Measurements from ENCODE around the gene RNF113A. TPM values are rescaled to one million over a fixed set of nuclear protein-coding genes. Genes with fewer than 3 reads are reported as not detected.
A peak's percentile ranks its signal among the peaks of the same experiment; 100 is the strongest.
"Not testable (repeated sequence)": the region's sequence is repeated elsewhere in the genome, so short reads cannot be mapped to it uniquely, and the experiment has no call there.

RNF113A gene
- polyA plus RNA-seq (ENCODE audit: insufficient read length in 4 of 4), result 10 to 100 TPM in 3 of 4 donors, 1 to 10 TPM in 1; 9.3 to 13.5 (median 12.2) TPM

DNA sequence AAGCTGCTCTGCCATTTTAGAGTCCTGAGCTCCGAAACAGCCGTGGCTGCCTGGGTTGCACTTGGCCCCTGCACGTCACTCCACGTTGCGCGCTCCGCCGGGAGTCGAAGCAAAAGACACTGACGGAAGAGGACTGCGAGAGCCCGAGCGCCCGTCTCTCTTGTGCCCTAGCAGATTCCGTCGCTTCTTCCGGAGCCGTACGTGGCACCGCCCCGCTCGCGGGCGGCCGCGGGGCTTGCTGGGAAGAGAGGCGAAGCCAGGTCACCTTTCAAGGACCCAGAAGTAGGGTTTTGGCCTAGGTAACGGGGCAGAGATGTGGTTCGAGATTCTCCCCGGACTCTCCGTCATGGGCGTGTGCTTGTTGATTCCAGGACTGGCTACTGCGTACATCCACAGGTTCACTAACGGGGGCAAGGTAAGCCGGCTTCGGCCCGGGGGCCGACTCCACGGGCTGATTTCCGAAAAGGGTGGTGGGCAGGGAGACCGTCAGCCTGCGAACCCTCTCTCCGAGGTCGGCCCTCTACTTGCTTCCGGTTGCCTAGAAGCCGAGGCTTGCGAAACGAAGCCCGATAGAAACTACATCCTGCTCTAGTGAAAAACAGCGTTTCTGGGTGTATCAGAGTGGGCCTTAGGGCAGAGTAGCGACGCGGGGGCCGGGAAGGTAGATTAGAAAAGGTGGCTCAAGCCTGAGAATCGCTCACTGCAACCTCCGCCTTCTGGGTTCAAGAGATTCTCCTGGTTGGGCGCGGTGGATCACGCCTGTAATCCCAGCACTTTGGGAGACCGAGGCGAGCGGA is at the start of gene RNF113A, which contains the start of gene NDUFA1:
Gene RNF113A (minus strand): TSS at position 135 of the 797 bp plus-strand sequence. CDS start 120 bp downstream, at position 15.
Gene NDUFA1 (plus strand): TSS at position 234 of the 797 bp plus-strand sequence. CDS start 80 bp downstream, at position 314.
- peak in 1 of 4 donors; percentile 54 for DNase-seq (ENCODE audit: low read depth in 4 of 4, low spot score in 2 of 4)

DNA sequence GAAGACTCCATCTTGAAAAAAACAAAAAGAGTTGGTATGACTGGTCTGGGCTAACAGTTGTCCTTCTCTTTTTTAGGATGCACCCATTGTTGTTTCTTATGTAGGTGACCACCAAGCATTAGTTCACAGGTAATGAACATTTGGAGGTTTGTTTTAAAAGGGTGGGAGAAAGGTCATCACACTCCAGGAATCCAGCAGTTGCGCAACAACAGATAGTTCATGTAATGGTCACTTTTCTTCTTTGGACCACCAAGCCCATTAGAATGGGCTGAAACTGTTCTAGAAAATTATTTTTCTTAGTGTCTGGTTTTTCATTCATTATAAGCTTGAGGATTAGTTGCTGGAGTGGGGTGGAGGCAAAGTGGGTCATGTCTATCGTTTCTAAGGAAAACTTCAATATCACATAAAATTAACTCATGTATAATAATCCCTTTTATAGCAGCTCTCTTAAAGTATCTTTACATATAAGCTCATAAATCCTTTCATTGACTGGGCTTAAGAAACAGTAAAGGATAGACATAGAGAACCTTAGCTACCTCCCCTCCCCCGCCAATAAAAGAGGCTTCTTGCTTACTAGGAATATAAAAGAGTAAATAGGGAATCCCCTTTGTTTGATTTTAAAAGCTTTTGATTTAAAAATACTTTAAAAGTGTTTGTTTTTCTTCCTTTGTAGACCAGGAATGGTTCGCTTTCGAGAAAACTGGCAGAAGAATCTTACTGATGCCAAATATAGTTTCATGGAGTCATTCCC is 48.5 kb upstream of the RNF113A start:
- no peak for DNase-seq (ENCODE audit: low read depth in 4 of 4, low spot score in 2 of 4)

GRCh38 chrX:119917877-119918276 is 46.3 kb upstream of the RNF113A start:
- no peak for DNase-seq (ENCODE audit: low read depth in 4 of 4, low spot score in 2 of 4)

- no peak for DNase-seq (ENCODE audit: low read depth in 4 of 4, low spot score in 2 of 4)
These were observed 44.8 kb upstream of the RNF113A start for GRCh38 chrX:119916310-119916709.

DNA sequence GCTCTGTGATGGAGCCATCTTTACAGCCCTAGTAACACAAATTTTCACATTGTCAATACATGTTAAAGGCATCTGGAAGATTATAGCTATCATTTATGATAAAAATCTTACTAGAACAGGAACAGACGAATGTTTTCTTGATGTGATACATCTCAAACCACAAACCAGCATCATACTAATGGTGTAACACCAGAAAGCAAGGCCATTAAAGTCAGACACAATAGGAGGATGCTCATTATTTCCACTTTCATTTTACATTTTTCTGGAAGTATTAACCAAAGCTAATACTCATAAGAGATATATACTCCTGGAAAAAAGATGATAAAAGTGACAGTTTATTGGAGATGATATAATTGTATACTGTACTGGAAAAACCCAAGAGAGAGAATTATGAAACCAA is 29.4 kb upstream of the RNF113A start:
- no peak for DNase-seq (ENCODE audit: low read depth in 4 of 4, low spot score in 2 of 4)

- DNase-seq (ENCODE audit: low read depth in 4 of 4, low spot score in 2 of 4), result no peak
These were observed 27.6 kb upstream of the RNF113A start for GRCh38 chrX:119899125-119899524.

DNA sequence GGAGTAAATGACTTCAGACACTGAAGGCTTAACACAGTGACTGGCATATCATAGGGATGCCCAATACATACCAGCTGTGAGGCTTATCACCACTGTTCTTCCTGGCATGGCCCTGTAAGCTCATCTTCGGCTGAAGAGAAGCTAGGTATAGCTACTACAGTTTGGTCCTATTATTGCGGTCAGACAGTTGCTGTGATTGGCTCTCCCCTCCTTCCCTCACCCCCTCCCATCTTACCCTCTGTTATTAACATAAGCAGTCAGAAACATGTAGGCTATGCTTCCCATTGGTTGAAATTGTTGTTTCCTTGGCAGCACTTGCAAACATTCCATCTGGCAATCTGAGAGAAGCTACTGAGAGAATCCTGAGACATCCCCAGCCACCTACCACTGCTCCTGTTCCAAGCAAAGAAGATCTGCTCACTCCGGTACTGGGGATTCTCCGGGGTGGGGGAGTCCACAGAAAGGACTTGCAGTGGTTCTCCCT is 24.4 kb upstream of the RNF113A start, which contains the start of gene AKAP14:
Gene AKAP14 (plus strand): TSS at position 51 of the 484 bp plus-strand sequence. CDS start 7,331 bp downstream, outside the sequence.
- no peak for DNase-seq (ENCODE audit: low read depth in 4 of 4, low spot score in 2 of 4)

- DNase-seq (ENCODE audit: low read depth in 4 of 4, low spot score in 2 of 4), result not testable (repeated sequence)
These were observed 20.6 kb upstream of the RNF113A start for GRCh38 chrX:119891961-119892692.

- not testable (repeated sequence) for DNase-seq (ENCODE audit: low read depth in 4 of 4, low spot score in 2 of 4)
These were observed 19.1 kb upstream of the RNF113A start for GRCh38 chrX:119890626-119891025.

GRCh38 chrX:119887721-119888425 is 16.3 kb upstream of the RNF113A start:
- DNase-seq (ENCODE audit: low read depth in 4 of 4, low spot score in 2 of 4), result peak in 2 of 4 donors; percentile 11 to 28

- no peak for DNase-seq (ENCODE audit: low read depth in 4 of 4, low spot score in 2 of 4)
These were observed 14.3 kb upstream of the RNF113A start for GRCh38 chrX:119885554-119886428.

DNA sequence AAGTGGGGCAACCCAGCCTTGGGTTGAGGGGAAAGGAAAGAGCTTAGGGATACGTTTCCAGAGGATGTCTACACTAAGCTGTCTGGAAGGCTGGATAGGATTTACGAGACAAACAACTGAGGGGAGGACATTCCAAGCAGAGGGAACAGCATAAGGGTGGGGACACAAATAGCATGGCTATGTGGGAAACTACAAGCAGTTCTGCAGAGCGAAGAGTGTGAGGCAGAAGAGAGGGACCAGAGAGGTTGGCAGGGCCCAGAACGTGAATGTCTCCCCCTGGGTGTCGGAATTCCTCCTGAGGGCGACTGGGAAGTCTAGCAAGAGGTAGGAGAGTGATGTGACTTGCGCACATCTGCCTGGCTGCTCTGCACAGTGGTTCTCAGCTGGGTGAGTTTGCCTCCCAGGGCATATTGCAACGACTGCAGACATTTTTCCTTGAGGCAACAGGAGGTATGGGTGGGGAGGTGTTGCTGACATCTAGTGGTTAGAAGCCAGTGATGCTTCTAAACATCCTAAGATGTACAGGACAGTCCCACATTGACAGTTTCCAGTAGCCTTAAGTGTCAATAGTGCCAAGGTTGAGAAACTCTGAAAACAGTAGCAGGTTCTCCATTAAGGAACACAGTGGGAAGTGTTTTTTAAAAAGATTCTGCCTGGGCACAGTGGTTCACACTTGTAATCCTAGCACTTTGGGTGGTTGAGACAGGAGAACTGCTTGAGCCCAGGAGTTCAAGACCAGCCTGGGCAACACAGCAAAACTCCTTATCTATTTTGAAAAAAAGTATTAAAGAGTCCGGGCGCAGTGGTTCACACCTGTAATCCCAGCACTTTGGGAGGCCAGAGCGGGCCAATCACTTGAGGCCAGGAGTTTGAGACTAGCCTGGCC is 9.3 kb upstream of the RNF113A start:
- DNase-seq (ENCODE audit: low read depth in 4 of 4, low spot score in 2 of 4), result no peak

DNA sequence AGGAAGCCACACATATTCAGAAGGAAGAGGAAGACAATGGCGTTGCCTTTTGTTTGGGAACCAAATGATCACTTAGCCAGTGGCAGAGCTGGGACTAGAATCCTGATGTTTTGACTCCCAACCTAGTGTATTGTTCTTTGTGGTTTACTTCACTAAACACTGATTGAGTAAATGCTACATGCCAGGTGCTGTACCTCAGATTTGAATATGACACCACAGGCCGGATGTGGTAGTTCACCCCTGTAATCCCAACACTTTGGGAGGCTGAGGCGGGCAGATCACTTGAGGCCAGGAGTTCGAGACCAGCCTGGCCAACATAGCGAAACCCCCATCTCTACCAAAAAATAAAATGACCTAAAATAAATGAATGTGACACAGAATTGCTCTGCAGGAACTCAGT is 8.5 kb upstream of the RNF113A start:
- DNase-seq (ENCODE audit: low read depth in 4 of 4, low spot score in 2 of 4), result no peak

GRCh38 chrX:119878740-119879139 is 7.2 kb upstream of the RNF113A start:
- no peak for DNase-seq (ENCODE audit: low read depth in 4 of 4, low spot score in 2 of 4)

DNA sequence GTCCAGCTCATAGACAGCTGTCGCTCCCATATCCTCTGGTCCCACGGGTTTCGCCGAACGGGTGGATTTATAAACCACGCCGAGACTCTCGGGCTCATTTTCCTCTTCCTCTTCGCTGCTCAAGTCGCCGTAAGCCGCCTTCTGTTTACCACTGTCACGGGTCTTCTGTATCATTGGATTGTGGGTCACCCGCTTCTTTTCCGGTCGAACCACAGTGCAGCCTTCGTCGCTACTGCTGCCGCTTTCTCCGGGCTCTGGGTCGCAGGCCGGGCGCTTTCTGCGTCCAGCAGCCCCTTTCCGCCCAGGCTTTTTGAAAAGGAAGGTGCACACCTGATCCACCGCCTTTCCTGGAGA is 311 bp downstream of the RNF113A start:
- no peak for DNase-seq (ENCODE audit: low read depth in 4 of 4, low spot score in 2 of 4)

DNA sequence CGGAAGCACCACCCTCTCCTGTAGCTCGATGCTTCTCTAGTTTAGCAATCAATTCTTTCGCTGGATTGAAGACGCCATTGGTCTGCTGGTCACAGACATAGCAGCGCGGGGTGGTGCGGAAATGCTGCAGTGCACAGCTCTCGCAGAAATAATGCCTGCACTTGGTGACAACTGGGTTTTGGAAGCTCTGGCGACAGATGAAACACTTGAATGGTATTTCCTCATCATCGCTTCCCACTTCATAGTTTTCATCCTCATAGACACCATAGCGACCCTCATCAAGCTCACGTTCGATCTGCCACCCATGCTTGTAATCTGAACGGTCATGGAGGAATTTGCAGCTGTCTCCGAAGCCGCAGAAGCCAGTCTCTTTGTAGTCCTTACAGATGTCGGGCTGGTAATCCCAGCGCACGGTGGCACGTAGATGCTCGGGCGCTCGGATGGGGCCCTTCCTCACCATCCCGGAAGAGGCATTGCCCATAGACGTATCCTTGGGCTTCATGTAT is 854 bp downstream of the RNF113A start:
- no peak for DNase-seq (ENCODE audit: low read depth in 4 of 4, low spot score in 2 of 4)

- DNase-seq (ENCODE audit: low read depth in 4 of 4, low spot score in 2 of 4), result no peak
These were observed 18.1 kb downstream of the RNF113A start for GRCh38 chrX:119853444-119853843.
